ENCODE measurements around the gene CAPN13. TPM values are rescaled to one million over a fixed set of nuclear protein-coding genes. Genes with fewer than 3 reads are reported as not detected.
A peak's percentile ranks its signal among the peaks of the same experiment; 100 is the strongest.

Gene CAPN13
- total RNA-seq, 2 donors from 2014 or later, result 25.5 to 31.2 TPM

DNA sequence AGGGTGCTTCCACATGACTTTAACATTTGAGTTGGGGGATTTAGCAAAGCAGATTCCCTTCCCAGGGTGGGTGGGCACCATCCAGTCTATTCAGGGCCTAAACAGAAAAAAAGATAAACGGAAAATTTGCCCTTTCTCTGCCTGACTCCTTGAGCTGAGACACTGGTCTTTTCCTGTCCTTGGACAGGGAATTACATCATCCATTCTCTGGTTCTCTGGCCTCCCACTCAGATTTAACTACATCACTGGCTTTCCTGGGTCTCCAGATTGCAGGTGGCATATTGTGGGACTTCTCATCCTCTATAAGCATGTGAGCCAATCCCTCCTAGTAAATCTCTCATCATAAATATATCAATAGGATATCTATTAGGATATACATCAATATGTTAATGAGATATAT lies 25.8 kb downstream of the CAPN13 start:
- TF ChIP-seq, protein P1, sequence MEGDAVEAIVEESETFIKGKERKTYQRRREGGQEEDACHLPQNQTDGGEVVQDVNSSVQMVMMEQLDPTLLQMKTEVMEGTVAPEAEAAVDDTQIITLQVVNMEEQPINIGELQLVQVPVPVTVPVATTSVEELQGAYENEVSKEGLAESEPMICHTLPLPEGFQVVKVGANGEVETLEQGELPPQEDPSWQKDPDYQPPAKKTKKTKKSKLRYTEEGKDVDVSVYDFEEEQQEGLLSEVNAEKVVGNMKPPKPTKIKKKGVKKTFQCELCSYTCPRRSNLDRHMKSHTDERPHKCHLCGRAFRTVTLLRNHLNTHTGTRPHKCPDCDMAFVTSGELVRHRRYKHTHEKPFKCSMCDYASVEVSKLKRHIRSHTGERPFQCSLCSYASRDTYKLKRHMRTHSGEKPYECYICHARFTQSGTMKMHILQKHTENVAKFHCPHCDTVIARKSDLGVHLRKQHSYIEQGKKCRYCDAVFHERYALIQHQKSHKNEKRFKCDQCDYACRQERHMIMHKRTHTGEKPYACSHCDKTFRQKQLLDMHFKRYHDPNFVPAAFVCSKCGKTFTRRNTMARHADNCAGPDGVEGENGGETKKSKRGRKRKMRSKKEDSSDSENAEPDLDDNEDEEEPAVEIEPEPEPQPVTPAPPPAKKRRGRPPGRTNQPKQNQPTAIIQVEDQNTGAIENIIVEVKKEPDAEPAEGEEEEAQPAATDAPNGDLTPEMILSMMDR (IDR thresholded peaks at IDR 0.05), result no peak
- no peaks in the 10 kb centered on the region for H3K4me1 ChIP-seq
- H3K27me3 ChIP-seq, result no peaks in the 10 kb centered on the region
- no peaks in the 10 kb centered on the region for H3K9me3 ChIP-seq
- DNase-seq, result peak; percentile 14
- H3K36me3 ChIP-seq, result no peaks in the 10 kb centered on the region
- H3K9ac ChIP-seq (ENCODE audit: low read depth in 2 of 2, low read length in 2 of 2), result no peak overlapping the region
- intact Hi-C loops (cut with DNase I), result no loop called here
- H3K27ac ChIP-seq, result no peak overlapping the region
- no peak overlapping the region for H3K4me3 ChIP-seq

DNA sequence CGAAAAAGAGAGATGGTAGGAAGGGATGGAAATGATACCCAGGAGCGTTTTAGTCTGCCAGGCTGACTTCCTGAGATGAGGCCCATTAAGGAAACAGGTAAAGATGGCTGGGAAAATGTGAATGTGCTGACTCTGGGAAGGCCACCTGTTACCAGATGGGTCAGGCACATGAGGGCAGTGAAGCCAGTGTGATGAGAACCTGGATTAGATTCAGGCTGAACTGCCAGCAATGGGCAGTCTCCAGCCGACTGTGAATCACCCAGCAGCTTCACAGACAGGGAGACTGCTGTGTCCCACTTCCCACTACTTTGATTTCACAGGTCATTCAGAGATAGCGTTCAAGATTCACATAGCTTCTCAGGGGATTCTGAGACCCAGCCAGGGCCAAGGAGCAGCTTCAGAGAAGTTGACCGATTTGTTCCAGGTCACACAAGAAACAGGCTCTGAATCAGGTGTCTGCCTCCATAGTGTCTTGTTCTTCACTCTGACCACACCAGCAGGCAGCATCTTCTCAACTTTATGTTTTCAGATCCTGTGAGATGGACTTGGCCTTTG lies 26.4 kb downstream of the CAPN13 start:
- intact Hi-C loops (cut with DNase I), result no loop called here
- no peaks in the 10 kb centered on the region for H3K4me1 ChIP-seq
- H3K27me3 ChIP-seq, result no peaks in the 10 kb centered on the region
- no peak overlapping the region for H3K27ac ChIP-seq
- no peaks in the 10 kb centered on the region for H3K36me3 ChIP-seq
- no peak overlapping the region for H3K4me3 ChIP-seq
- TF ChIP-seq, protein P1 (IDR thresholded peaks at IDR 0.05), result no peak
- H3K9me3 ChIP-seq, result no peaks in the 10 kb centered on the region
- H3K9ac ChIP-seq (ENCODE audit: low read depth in 2 of 2, low read length in 2 of 2), result no peak overlapping the region
- peak; percentile 16 for DNase-seq

DNA sequence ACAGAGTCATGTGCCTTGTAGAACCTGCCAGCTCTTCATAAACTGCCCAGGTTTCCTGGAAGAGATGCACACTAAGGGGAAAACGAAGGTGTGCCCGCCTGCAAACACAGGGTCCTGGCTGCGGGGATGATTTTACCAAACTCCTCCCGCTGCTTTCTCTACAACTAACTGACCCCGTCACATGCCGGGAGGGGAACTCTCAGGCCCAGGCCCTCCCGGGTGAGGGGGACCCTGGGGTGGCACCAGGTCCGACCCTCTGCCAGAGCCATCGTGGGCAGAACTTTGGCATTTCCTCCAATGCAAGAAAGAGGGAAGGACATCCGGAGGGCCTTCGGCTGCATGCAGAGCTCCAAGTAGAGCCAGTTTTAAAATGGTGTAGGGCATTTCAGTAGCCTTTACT lies 28.6 kb downstream of the CAPN13 start:
- H3K27ac ChIP-seq, result no peak overlapping the region

DNA sequence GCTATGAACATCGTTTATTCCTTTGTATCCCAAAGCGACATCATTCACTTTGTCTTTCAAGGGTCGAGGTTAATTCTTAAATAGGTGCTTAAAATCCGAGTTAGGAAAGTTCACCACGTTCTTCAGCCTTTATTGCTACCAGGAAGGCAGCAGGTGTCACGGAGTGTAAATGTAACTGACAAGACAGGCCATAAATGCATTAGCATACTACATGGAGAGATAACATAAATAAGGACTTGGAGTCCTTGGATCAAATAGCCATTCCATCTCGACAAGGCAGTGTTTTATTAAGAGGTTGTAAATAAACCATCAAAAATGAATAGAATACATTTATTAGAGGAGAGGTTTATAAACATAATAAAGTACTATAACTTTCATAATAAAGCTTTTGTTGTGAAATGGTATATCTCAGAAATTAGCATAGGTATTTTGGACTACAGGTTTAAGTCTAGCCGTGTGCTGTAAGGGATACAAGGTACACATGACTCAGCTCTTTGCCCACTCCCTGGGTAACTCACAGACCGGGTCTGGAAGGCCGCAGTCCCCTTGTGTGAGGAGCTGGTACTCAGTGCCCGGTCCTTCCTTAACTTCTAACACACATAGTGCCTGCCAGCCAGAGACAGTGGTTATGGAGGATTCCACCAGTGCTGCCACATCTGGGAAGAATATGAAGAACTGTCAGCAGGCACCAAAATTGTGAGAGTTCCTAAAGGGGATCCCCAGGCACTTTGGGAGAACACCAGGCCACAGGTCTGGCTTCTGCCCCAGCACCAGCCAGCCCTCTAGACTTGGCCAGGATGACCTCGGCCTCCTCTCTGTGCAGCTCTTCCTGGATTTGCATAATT lies 29.4 kb downstream of the CAPN13 start:
- Histone ChIP-seq H3K36me3 (no peaks in the 10 kb centered on the region), H3K27ac (peak overlapping the region; percentile 66)
- peak; percentile 24 for DNase-seq

More for the DNA sequence above, 28.6 kb downstream of the CAPN13 start:
- H3K27me3 ChIP-seq, result no peaks in the 10 kb centered on the region
- TF ChIP-seq, protein P1 (IDR thresholded peaks at IDR 0.05), result no peak
- no peaks in the 10 kb centered on the region for H3K4me1 ChIP-seq
- DNase-seq, result no peak
- intact Hi-C loops (cut with DNase I), result no loop called here
- no peaks in the 10 kb centered on the region for H3K36me3 ChIP-seq
- no peak overlapping the region for H3K4me3 ChIP-seq
- H3K9ac ChIP-seq (ENCODE audit: low read depth in 2 of 2, low read length in 2 of 2), result no peak overlapping the region
- H3K9me3 ChIP-seq, result no peaks in the 10 kb centered on the region

DNA sequence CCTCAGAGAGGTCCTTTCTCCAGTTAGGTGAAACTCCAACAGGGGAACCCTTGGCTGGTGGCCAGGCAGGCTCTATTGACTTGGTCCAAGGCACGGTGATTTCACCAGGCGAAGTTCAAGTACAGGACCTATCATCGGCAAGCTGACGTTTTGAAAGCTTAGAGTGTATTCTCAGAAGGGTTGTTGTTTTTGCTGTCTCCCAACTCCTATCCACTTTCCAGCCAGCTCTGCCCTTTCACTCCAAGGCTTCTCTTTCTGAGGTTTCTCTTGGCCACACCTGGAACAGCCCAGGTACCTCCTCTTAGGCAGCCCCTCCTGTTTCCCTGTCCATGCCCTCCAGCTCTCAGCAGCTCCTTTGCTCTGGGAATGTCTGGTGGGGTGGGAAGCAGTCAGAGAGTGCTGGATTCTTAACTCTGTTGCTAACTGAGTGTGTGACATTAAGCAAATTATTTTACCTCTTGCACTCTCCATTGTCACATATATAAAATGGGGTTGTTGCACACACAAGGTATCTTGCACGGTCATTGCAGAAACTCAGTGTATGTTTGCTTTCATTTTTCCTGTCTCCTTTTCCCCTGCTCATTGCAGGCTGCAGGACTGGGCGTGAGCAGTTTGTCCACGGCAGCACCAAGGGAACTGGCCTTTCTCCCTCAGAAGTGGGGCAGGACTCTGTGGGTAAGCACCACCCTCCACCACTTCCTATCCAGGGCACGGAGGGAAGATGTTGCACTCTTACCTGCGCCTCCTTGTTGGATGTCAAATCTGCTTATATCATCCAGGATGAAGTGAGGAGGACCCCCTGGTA lies 30.2 kb downstream of the CAPN13 start:
- Histone ChIP-seq H3K27ac (peak overlapping the region; percentile 66), H3K36me3 (no peaks in the 10 kb centered on the region), H3K9ac (ENCODE audit: low read depth in 2 of 2, low read length in 2 of 2) (peak overlapping the region in 1 of 2 donors; percentile 48), H3K27me3 (no peaks in the 10 kb centered on the region), H3K9me3 (no peaks in the 10 kb centered on the region), H3K4me1 (no peaks in the 10 kb centered on the region), H3K4me3 (no peak overlapping the region)
- TF ChIP-seq, protein P1 (IDR thresholded peaks at IDR 0.05), result no peak
- DNase-seq, result peak; percentile 47
- intact Hi-C loops (cut with DNase I), result no loop called here

More for the DNA sequence above, 29.4 kb downstream of the CAPN13 start:
- no peaks in the 10 kb centered on the region for H3K4me1 ChIP-seq
- H3K4me3 ChIP-seq, result no peak overlapping the region
- H3K27me3 ChIP-seq, result no peaks in the 10 kb centered on the region
- TF ChIP-seq, protein P1 (IDR thresholded peaks at IDR 0.05), result no peak
- H3K9ac ChIP-seq (ENCODE audit: low read depth in 2 of 2, low read length in 2 of 2), result no peak overlapping the region
- intact Hi-C loops (cut with DNase I), result no loop called here
- H3K9me3 ChIP-seq, result no peaks in the 10 kb centered on the region
